AML-193 (cell line): ENCODE measurements around the gene CNTNAP2.
"Not testable (repeated sequence)": the region's sequence is repeated elsewhere in the genome, so short reads cannot be mapped to it uniquely, and the experiment has no call there.

ENCODE experiments used
- DNase-seq, 2 experiments: peaks; one replicate each; lab custom pipeline; 2025; lab: John Stamatoyannopoulos, UW

Gene CNTNAP2

GRCh38 chr7:147567043-147567442, 1450.4 kb downstream of the CNTNAP2 start:
- no peak for DNase-seq

GRCh38 chr7:147569116-147569913, 1452.7 kb downstream of the CNTNAP2 start:
- no peak for DNase-seq

- no peak for DNase-seq
These were observed 1453.8 kb downstream of the CNTNAP2 start for GRCh38 chr7:147570390-147570789.

GRCh38 chr7:147571436-147572185, 1455.0 kb downstream of the CNTNAP2 start:
- DNase-seq, result no peak

GRCh38 chr7:147578196-147578595, 1461.6 kb downstream of the CNTNAP2 start:
- no peak for DNase-seq

GRCh38 chr7:147579148-147579547, 1462.5 kb downstream of the CNTNAP2 start:
- DNase-seq, result no peak

GRCh38 chr7:147584771-147585193, 1468.2 kb downstream of the CNTNAP2 start:
- DNase-seq, result no peak

GRCh38 chr7:147586110-147586509, 1469.5 kb downstream of the CNTNAP2 start:
- DNase-seq, result no peak

- no peak for DNase-seq
These were observed 1469.9 kb downstream of the CNTNAP2 start for GRCh38 chr7:147586526-147586925.

- no peak for DNase-seq
These were observed 1476.9 kb downstream of the CNTNAP2 start for GRCh38 chr7:147593271-147594057.

- no peak for DNase-seq
These were observed 1478.4 kb downstream of the CNTNAP2 start for GRCh38 chr7:147595042-147595441.

GRCh38 chr7:147598687-147599086, 1482.1 kb downstream of the CNTNAP2 start:
- DNase-seq, result not testable (repeated sequence)

GRCh38 chr7:147605323-147605722, 1488.7 kb downstream of the CNTNAP2 start:
- no peak for DNase-seq

GRCh38 chr7:147607157-147607800, 1490.7 kb downstream of the CNTNAP2 start:
- no peak for DNase-seq

GRCh38 chr7:147611431-147611830, 1494.8 kb downstream of the CNTNAP2 start:
- DNase-seq, result no peak

GRCh38 chr7:147635288-147635687, 1518.7 kb downstream of the CNTNAP2 start:
- no peak for DNase-seq

GRCh38 chr7:147636553-147636952, 1520.0 kb downstream of the CNTNAP2 start:
- DNase-seq, result no peak

- DNase-seq, result no peak
These were observed 1522.0 kb downstream of the CNTNAP2 start for GRCh38 chr7:147638566-147638965.

GRCh38 chr7:147639037-147639436, 1522.4 kb downstream of the CNTNAP2 start:
- DNase-seq, result no peak

- no peak for DNase-seq
These were observed 1523.2 kb downstream of the CNTNAP2 start for GRCh38 chr7:147639751-147640150.

GRCh38 chr7:147640821-147641220, 1524.2 kb downstream of the CNTNAP2 start:
- no peak for DNase-seq

- DNase-seq, result no peak
These were observed 1530.0 kb downstream of the CNTNAP2 start for GRCh38 chr7:147646568-147646967.
